GM10248 (cell line): ENCODE data around the gene ARF5.

Experiments used
- CTCF ChIA-PET: fragments of 300-600 bp; sonication (Branson Sonifier 250); formaldehyde crosslinking; extraction: SDS; loops from one replicate; lab custom pipeline; 2021; ENCODE audit warnings: antibody characterized with exemption; lab: Yijun Ruan, JAX
- POLR2A ChIA-PET: fragments of 350-650 bp; sonication (Branson Sonifier 250); formaldehyde crosslinking; extraction: SDS; loops from one replicate; lab custom pipeline; 2020; ENCODE audit warnings: antibody characterized with exemption; lab: Yijun Ruan, JAX
- DNase-seq: peaks from one replicate; pipeline ENCODE4 v3.0.0; 2012; ENCODE audit errors: extremely low spot score
- CTCF ChIP-seq: IDR thresholded peaks from 2 replicates; pipeline ENCODE4 v1.5.1; 2012; ENCODE audit warnings: mild to moderate bottlenecking, low read depth; ENCODE audit errors: extremely low read depth, missing control alignments, control extremely low read depth

ARF5 gene

DNA sequence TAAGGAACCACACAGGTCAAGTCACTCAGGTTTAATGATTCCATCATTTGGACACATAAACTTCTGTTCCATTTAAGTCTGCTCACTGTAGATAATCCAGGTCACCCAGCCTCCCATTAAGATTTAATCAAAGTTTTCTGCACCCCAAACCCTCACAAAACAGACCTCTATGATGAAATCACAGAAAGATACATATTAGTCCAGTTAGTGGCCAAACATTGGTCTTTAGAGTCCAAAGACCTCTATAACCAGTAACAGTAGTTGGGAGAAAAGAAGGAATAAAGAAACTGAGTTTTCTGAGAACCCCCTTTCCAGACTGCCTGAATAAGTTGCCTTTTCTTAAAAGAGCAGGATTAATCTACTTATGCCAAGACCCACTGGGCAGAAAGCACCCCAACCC is 7.6 kb upstream of the ARF5 start:
- POLR2A ChIA-PET: no interaction called here

GRCh38 chr7:127581716-127582115 is 6.5 kb upstream of the ARF5 start:
- no peak for TF ChIP-seq CTCF
- ChIA-PET POLR2A (no interaction called here), CTCF (interaction anchor here (1.1 to 2.5 kb wide), 3 partner anchors 9 to 627 kb away, joined by 3 to 10 read pairs (median 4); no protein-coding TSS in a partner anchor)
- DNase-seq: no peak

More for the DNA sequence above, 7.6 kb upstream of the ARF5 start:
- DNase-seq: no peak
- no peak for TF ChIP-seq CTCF
- CTCF ChIA-PET: interaction anchor here (1.1 kb wide), 1 partner anchor 629 kb away, joined by 4 read pairs; no protein-coding TSS in a partner anchor

DNA sequence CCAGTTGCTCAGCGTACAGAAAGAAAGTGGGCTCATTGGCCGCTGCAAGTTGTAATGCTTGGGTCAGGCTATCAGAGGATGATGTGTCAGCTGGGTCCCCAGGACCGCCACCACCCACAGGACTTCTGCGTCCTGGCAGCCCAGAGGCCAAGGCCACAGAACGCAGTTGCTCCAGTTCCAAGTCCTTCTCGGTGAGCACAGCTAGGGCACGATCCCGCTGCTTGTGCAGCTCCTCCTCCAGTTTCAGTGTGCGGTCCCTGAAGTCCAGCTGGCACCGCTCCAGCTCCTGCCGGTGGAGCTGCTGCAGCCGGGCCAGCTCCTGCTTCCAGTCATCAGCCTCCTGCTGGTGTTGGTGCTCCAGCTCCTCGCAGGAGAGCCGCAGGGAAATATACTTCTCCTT is 5.8 kb upstream of the ARF5 start:
- CTCF ChIA-PET: interaction anchor here (0.9 to 2.5 kb wide), 3 partner anchors 10 to 34 kb away, joined by 3 to 10 read pairs (median 4); no protein-coding TSS in a partner anchor
- POLR2A ChIA-PET: no interaction called here
- no peak for TF ChIP-seq CTCF
- DNase-seq: no peak

- POLR2A ChIA-PET: no interaction called here
- CTCF ChIA-PET: interaction anchor here (1.0 to 1.7 kb wide), 3 partner anchors 12 to 137 kb away, joined by 3 to 7 read pairs (median 5); no protein-coding TSS in a partner anchor
- no peak for TF ChIP-seq CTCF
- no peak for DNase-seq
Measured at GRCh38 chr7:127584648-127585043, 3.6 kb upstream of the ARF5 start.

- POLR2A ChIA-PET: interaction anchor here (0.6 to 0.8 kb wide), 2 partner anchors 75 to 80 kb away, joined by 3 read pairs; no protein-coding TSS in a partner anchor
- TF ChIP-seq CTCF: no peak
- CTCF ChIA-PET: interaction anchor here (1.0 to 1.7 kb wide), 4 partner anchors 79 to 625 kb away, joined by 3 to 7 read pairs (median 5); no protein-coding TSS in a partner anchor
- DNase-seq: peak; percentile 95
Measured at GRCh38 chr7:127585044-127585953, 2.9 kb upstream of the ARF5 start, which contains the start of gene GCC1. TSS of gene GCC1 (minus strand) at chr7:127585596. CDS start at chr7:127585182, 414 bp downstream.

GRCh38 chr7:127586346-127586745 is 1.9 kb upstream of the ARF5 start:
- ChIA-PET CTCF (interaction anchor here (1.7 kb wide), 1 partner anchor 80 kb away, joined by 5 read pairs; no protein-coding TSS in a partner anchor), POLR2A (no interaction called here)
- DNase-seq: no peak
- no peak for TF ChIP-seq CTCF
